K562 (cell line): ENCODE results near the gene CYP2J2.

Experiments
- ARHGAP35 ChIP-seq: fragments of 450-650 bp; IDR thresholded peaks from 2 replicates; pipeline ENCODE4 v1.6.1; 2018; ENCODE audit not compliant: partially characterized antibody
- CCNT2 ChIP-seq: IDR thresholded peaks from 2 replicates; pipeline ENCODE4 v1.6.1; 2011; ENCODE audit warnings: borderline replicate concordance, low read depth, mild to moderate bottlenecking, moderate library complexity, mixed read lengths, low read length; ENCODE audit not compliant: insufficient read length; ENCODE audit errors: extremely low read depth
- CHD2 ChIP-seq: IDR thresholded peaks from 2 replicates; pipeline ENCODE4 v1.6.1; 2011; ENCODE audit warnings: low read depth, low read length
- MXI1 ChIP-seq: IDR thresholded peaks from 2 replicates; pipeline ENCODE4 v1.6.1; 2011; ENCODE audit warnings: low read depth, mild to moderate bottlenecking, improper control_type of control experiment, low read length
- NR3C1 ChIP-seq: sonication (generic); formaldehyde crosslinking; IDR thresholded peaks from 2 replicates; pipeline ENCODE4 v1.8.1; 2022; ENCODE audit warnings: missing genetic modification reagents
- NRF1 ChIP-seq, 2 experiments: fragments of 450-650 bp; IDR thresholded peaks in 1 of 2; conservative IDR thresholded peaks in 1 of 2; 2 replicates each; pipeline ENCODE4 v1.6.1; 2014; ENCODE audit warnings: mild to moderate bottlenecking in 2 of 2
- RBM15 ChIP-seq: fragments of 200-400 bp; formaldehyde crosslinking; IDR thresholded peaks from 2 replicates; pipeline ENCODE4 v1.6.1; 2018; ENCODE audit warnings: mild to moderate bottlenecking, low read length, moderate library complexity; ENCODE audit not compliant: insufficient read depth
- SNIP1 ChIP-seq: fragments of 450-650 bp; IDR thresholded peaks from 2 replicates; pipeline ENCODE4 v1.7.1; 2017; ENCODE audit warnings: low read depth, mild to moderate bottlenecking
- TF ChIP-seq, protein P1 (sequence below), 3 experiments: IDR thresholded peaks in 2 of 3; conservative IDR thresholded peaks in 1 of 3; 2 replicates each; pipeline ENCODE4 v1.5.1; 2011 to 2012; ENCODE audit warnings: low read length in 3 of 3, mild to moderate bottlenecking in 3 of 3, control low read depth in 2 of 3, improper control_type of control experiment in 1 of 3, inconsistent platforms in 1 of 3, low read depth in 1 of 3, mixed read lengths in 1 of 3, moderate library complexity in 1 of 3; ENCODE audit not compliant: insufficient read depth in 2 of 3
- TF ChIP-seq, protein P2 (sequence below), 2 experiments: IDR thresholded peaks in 1 of 2; conservative IDR thresholded peaks in 1 of 2; 2 replicates each; pipeline ENCODE4 v1.6.1; 2016; ENCODE audit warnings: low read depth in 2 of 2, mild to moderate bottlenecking in 1 of 2, missing compliant biosample characterization in 1 of 2, missing genetic modification characterization in 1 of 2, moderate library complexity in 1 of 2
- TF ChIP-seq, protein P3 (sequence below), 2 experiments: fragments of 450-650 bp; formaldehyde crosslinking in 1 of 2; IDR thresholded peaks; 2 replicates each; pipeline versions ENCODE4 v1.4.0 to v1.6.1; 2014 to 2020; ENCODE audit warnings: mild to moderate bottlenecking in 2 of 2, borderline replicate concordance in 1 of 2, low read depth in 1 of 2

DNA sequence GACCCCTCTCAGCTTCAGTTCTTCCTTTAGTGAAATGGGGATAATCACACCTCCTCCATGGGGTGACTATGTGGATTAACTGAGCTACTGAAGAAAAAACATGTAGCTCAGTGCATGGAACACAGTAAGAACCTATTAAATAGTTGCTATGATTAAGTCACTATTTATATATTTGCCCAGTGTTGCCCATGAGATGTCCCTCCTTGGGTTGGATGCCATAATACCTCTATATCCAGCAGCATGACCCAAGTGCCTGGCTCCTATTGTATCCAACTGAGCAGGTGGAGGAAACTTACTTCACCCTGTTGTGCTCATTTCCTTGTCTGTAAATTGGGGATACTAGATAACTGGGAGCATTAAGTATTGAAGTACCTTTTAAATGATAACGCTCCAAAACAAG lies 47.1 kb upstream of the CYP2J2 start:
- TF ChIP-seq NR3C1 (CRISPR knock-in tag) (no peak), CCNT2 (no peak), SNIP1 (no peak), CHD2 (no peak), RBM15 (no peak), ARHGAP35 (no peak), MXI1 (no peak), NRF1 (conservative IDR thresholded peaks at IDR 0.05 in 1 of 2, IDR thresholded peaks at IDR 0.05 in 1 of 2) (no peak)
- TF ChIP-seq, protein P1, sequence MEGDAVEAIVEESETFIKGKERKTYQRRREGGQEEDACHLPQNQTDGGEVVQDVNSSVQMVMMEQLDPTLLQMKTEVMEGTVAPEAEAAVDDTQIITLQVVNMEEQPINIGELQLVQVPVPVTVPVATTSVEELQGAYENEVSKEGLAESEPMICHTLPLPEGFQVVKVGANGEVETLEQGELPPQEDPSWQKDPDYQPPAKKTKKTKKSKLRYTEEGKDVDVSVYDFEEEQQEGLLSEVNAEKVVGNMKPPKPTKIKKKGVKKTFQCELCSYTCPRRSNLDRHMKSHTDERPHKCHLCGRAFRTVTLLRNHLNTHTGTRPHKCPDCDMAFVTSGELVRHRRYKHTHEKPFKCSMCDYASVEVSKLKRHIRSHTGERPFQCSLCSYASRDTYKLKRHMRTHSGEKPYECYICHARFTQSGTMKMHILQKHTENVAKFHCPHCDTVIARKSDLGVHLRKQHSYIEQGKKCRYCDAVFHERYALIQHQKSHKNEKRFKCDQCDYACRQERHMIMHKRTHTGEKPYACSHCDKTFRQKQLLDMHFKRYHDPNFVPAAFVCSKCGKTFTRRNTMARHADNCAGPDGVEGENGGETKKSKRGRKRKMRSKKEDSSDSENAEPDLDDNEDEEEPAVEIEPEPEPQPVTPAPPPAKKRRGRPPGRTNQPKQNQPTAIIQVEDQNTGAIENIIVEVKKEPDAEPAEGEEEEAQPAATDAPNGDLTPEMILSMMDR (IDR thresholded peaks at IDR 0.05 in 2 of 3, conservative IDR thresholded peaks at IDR 0.05 in 1 of 3; ENCODE audit: insufficient read depth in 2 of 3, low read depth in 1 of 3, low read length in 3 of 3): no peak
- TF ChIP-seq, protein P2, sequence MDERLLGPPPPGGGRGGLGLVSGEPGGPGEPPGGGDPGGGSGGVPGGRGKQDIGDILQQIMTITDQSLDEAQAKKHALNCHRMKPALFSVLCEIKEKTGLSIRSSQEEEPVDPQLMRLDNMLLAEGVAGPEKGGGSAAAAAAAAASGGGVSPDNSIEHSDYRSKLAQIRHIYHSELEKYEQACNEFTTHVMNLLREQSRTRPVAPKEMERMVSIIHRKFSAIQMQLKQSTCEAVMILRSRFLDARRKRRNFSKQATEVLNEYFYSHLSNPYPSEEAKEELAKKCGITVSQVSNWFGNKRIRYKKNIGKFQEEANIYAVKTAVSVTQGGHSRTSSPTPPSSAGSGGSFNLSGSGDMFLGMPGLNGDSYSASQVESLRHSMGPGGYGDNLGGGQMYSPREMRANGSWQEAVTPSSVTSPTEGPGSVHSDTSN (CRISPR knock-in tag; IDR thresholded peaks at IDR 0.05; ENCODE audit: low read depth): no peak
- TF ChIP-seq, protein P2 (tag; conservative IDR thresholded peaks at IDR 0.05; ENCODE audit: low read depth): no peak
- TF ChIP-seq, protein P3, sequence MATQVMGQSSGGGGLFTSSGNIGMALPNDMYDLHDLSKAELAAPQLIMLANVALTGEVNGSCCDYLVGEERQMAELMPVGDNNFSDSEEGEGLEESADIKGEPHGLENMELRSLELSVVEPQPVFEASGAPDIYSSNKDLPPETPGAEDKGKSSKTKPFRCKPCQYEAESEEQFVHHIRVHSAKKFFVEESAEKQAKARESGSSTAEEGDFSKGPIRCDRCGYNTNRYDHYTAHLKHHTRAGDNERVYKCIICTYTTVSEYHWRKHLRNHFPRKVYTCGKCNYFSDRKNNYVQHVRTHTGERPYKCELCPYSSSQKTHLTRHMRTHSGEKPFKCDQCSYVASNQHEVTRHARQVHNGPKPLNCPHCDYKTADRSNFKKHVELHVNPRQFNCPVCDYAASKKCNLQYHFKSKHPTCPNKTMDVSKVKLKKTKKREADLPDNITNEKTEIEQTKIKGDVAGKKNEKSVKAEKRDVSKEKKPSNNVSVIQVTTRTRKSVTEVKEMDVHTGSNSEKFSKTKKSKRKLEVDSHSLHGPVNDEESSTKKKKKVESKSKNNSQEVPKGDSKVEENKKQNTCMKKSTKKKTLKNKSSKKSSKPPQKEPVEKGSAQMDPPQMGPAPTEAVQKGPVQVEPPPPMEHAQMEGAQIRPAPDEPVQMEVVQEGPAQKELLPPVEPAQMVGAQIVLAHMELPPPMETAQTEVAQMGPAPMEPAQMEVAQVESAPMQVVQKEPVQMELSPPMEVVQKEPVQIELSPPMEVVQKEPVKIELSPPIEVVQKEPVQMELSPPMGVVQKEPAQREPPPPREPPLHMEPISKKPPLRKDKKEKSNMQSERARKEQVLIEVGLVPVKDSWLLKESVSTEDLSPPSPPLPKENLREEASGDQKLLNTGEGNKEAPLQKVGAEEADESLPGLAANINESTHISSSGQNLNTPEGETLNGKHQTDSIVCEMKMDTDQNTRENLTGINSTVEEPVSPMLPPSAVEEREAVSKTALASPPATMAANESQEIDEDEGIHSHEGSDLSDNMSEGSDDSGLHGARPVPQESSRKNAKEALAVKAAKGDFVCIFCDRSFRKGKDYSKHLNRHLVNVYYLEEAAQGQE (IDR thresholded peaks at IDR 0.05; ENCODE audit: borderline replicate concordance): no peak
- TF ChIP-seq, protein P3 (CRISPR knock-in tag; IDR thresholded peaks at IDR 0.05; ENCODE audit: low read depth): no peak
